Measurements from ENCODE around the gene FOXP1. TPM values are rescaled to one million over a fixed set of nuclear protein-coding genes. Genes with fewer than 3 reads are reported as not detected.

FOXP1 gene
- total and polyA plus RNA-seq, 2 of the 13 experiments (the other 11 are each of a cell fraction or from before 2014, with no cell fraction given): 40.4 to 59.0 TPM

- H3K4me1 ChIP-seq (ENCODE audit: insufficient read depth, low read length): no peaks in the 10 kb centered on the region
- ChIA-PET POLR2A (interaction anchor here (0.7 kb wide), 1 partner anchor 23 kb away, joined by 3 read pairs; no protein-coding TSS in a partner anchor), CTCF (ENCODE audit: low intra/inter-chr PET ratio, low total read pairs) (no interaction called here)
- DNase-seq (ENCODE audit: low spot score): no peak
- no peaks in the 10 kb centered on the region for H4K20me1 ChIP-seq (ENCODE audit: insufficient read depth, low read length)
- no peaks in the 10 kb centered on the region for H3K27me3 ChIP-seq (ENCODE audit: control insufficient read depth in 1 of 2, insufficient read depth in 2 of 2, low read length in 2 of 2)
- no peaks in the 10 kb centered on the region for H3K9me3 ChIP-seq (ENCODE audit: low read length)
- no peaks in the 10 kb centered on the region for H3K79me2 ChIP-seq (ENCODE audit: insufficient read depth, low read length)
- in situ Hi-C loops (cut with HindIII; ENCODE audit: extremely low pct_ligation_motif_present, low pct_unique_long_range_greater_than_20kb) (no loop called here), intact Hi-C loops (cut with micrococcal nuclease; ENCODE audit: unreplicated experiment) (no loop called here)
- H3K36me3 ChIP-seq (replicated peaks in 1 of 2; ENCODE audit: control insufficient read depth in 1 of 2, insufficient read depth in 2 of 2, low read length in 2 of 2): peaks cover 12 to 26% of the 10 kb centered on the region in 2 experiments
- no TSS peak for BruUV-seq (replicated peaks)
- no peak overlapping the region for H3K4me2 ChIP-seq (ENCODE audit: low read depth, low read length)
- H3K9ac ChIP-seq (ENCODE audit: insufficient read depth, low read depth, low read length): no peak overlapping the region
- TF ChIP-seq ARID3A (IDR thresholded peaks at IDR 0.05; ENCODE audit: low read depth, low read length): no peak
- no peak for TF ChIP-seq ZNF234 (CRISPR knock-in tag; conservative IDR thresholded peaks at IDR 0.05)
- no peak for TF ChIP-seq CREB3 (CRISPR knock-in tag; IDR thresholded peaks at IDR 0.05)
- no peak for TF ChIP-seq ZNF777 (CRISPR knock-in tag; IDR thresholded peaks at IDR 0.05)
- TF ChIP-seq ZNF709 (CRISPR knock-in tag; IDR thresholded peaks at IDR 0.05): no peak
- no peak for TF ChIP-seq MTERF4 (CRISPR knock-in tag; IDR thresholded peaks at IDR 0.05)
- TF ChIP-seq ZSCAN9 (CRISPR knock-in tag; IDR thresholded peaks at IDR 0.05; ENCODE audit: borderline replicate concordance): no peak
- ATAC-seq: no peak
- 97% methylated on average over 3 of the region's 3 CpGs for WGBS (ENCODE audit: low lambda C conversion rate)
- no peak for FAIRE-seq
- no peak overlapping the region for H3K27ac ChIP-seq (ENCODE audit: extremely low read length, insufficient read depth, low read length)
- no peak overlapping the region for H3K4me3 ChIP-seq (replicated peaks in 1 of 3; ENCODE audit: insufficient read depth in 1 of 3, low read depth in 2 of 3, low read length in 3 of 3)
- no peak overlapping the region for H2AFZ ChIP-seq (ENCODE audit: low read length)
These were observed 473.6 kb downstream of the FOXP1 start for GRCh38 chr3:71109977-71110285.
